H9 (cell line): Measurements from ENCODE around the gene C16orf87. TPM values are rescaled to one million over a fixed set of nuclear protein-coding genes. Genes with fewer than 3 reads are reported as not detected.

Experiments used
- DNase-seq: peaks from one replicate; pipeline ENCODE4 v3.0.0-alpha.2; 2017
- H2AFZ ChIP-seq: one replicate; pipeline ENCODE4 v1.6.1; 2013; ENCODE audit warnings: mild to moderate bottlenecking, low read length, control low read depth, moderate library complexity
- H2AK5ac ChIP-seq: 2 replicates; pipeline ENCODE4 v1.6.1; 2013; ENCODE audit warnings: low read length, control low read depth, mixed read lengths; ENCODE audit not compliant: insufficient read length
- H2BK120ac ChIP-seq: one replicate; pipeline ENCODE4 v1.6.1; 2013; ENCODE audit warnings: low read depth, mild to moderate bottlenecking, low read length, control low read depth, inconsistent platforms; ENCODE audit not compliant: poor library complexity, severe bottlenecking
- H2BK12ac ChIP-seq: 2 replicates; pipeline ENCODE4 v1.6.1; 2013; ENCODE audit warnings: low read length, control low read depth, mixed read lengths, low read depth; ENCODE audit not compliant: insufficient read length
- H2BK15ac ChIP-seq: 2 replicates; pipeline ENCODE4 v1.6.1; 2013; ENCODE audit warnings: low read depth, low read length, control low read depth
- H2BK20ac ChIP-seq: one replicate; pipeline ENCODE4 v1.6.1; 2013; ENCODE audit warnings: low read depth, mild to moderate bottlenecking, low read length, control low read depth, inconsistent platforms; ENCODE audit not compliant: poor library complexity, severe bottlenecking
- H2BK5ac ChIP-seq: 2 replicates; pipeline ENCODE4 v1.6.1; 2013; ENCODE audit warnings: low read length, control low read depth, mixed read lengths; ENCODE audit not compliant: insufficient read length
- H3K14ac ChIP-seq: 2 replicates; pipeline ENCODE4 v1.6.1; 2013; ENCODE audit warnings: low read length, control low read depth; ENCODE audit not compliant: insufficient read depth
- H3K18ac ChIP-seq: 2 replicates; pipeline ENCODE4 v1.6.1; 2013; ENCODE audit warnings: low read depth, mild to moderate bottlenecking, mixed read lengths, low read length, control low read depth; ENCODE audit not compliant: insufficient read length
- H3K23ac ChIP-seq: 2 replicates; pipeline ENCODE4 v1.6.1; 2013; ENCODE audit warnings: low read length, control low read depth, mixed read lengths, low read depth; ENCODE audit not compliant: insufficient read length
- H3K23me2 ChIP-seq: 2 replicates; pipeline ENCODE4 v1.6.1; 2013; ENCODE audit warnings: low read depth, mild to moderate bottlenecking, mixed read lengths, low read length, control low read depth; ENCODE audit not compliant: insufficient read length, poor library complexity, severe bottlenecking
- H3K27ac ChIP-seq: 2 replicates; pipeline ENCODE4 v1.5.1; 2013; ENCODE audit warnings: low read length, control low read depth, mixed read lengths, low read depth; ENCODE audit not compliant: insufficient read length
- H3K27me3 ChIP-seq: 2 replicates; pipeline ENCODE4 v1.6.1; 2013; ENCODE audit warnings: low read length, control low read depth, inconsistent platforms; ENCODE audit not compliant: insufficient read depth
- H3K4ac ChIP-seq: 2 replicates; pipeline ENCODE4 v1.6.1; 2013; ENCODE audit warnings: low read depth, mild to moderate bottlenecking, control low read depth, inconsistent platforms, low read length, moderate library complexity
- H3K4me1 ChIP-seq: 2 replicates; pipeline ENCODE4 v1.6.1; 2013; ENCODE audit warnings: low read length, control low read depth, inconsistent platforms; ENCODE audit not compliant: insufficient read depth
- H3K4me2 ChIP-seq: 2 replicates; pipeline ENCODE4 v1.6.1; 2013; ENCODE audit warnings: low read length, control low read depth, mixed read lengths; ENCODE audit not compliant: insufficient read length, insufficient read depth
- H3K56ac ChIP-seq: 2 replicates; pipeline ENCODE4 v1.6.1; 2013; ENCODE audit warnings: low read depth, mild to moderate bottlenecking, mixed read lengths, low read length, control low read depth; ENCODE audit not compliant: insufficient read length
- H3K79me1 ChIP-seq: 2 replicates; pipeline ENCODE4 v1.6.1; 2013; ENCODE audit warnings: low read depth, mild to moderate bottlenecking, moderate library complexity, low read length, control low read depth, inconsistent platforms; ENCODE audit not compliant: insufficient read depth, poor library complexity, severe bottlenecking
- H3K79me2 ChIP-seq: 2 replicates; pipeline ENCODE4 v1.6.1; 2013; ENCODE audit warnings: low read length, control low read depth, inconsistent platforms; ENCODE audit not compliant: insufficient read depth
- H3K9ac ChIP-seq: 2 replicates; pipeline ENCODE4 v1.6.1; 2013; ENCODE audit warnings: low read length, control low read depth, mixed read lengths; ENCODE audit not compliant: insufficient read length; ENCODE audit errors: extremely low read depth
- H3K9me3 ChIP-seq: one replicate; pipeline ENCODE4 v1.6.1; 2013; ENCODE audit warnings: low read depth, low read length, inconsistent platforms; ENCODE audit not compliant: control insufficient read depth
- H3T11ph ChIP-seq: one replicate; pipeline ENCODE4 v1.6.1; 2013; ENCODE audit warnings: mild to moderate bottlenecking, low read length, control low read depth, inconsistent platforms
- H4K20me1 ChIP-seq: one replicate; pipeline ENCODE4 v1.6.1; 2013; ENCODE audit not compliant: control insufficient read depth, insufficient read length, insufficient read depth
- H4K5ac ChIP-seq: 2 replicates; pipeline ENCODE4 v1.6.1; 2013; ENCODE audit warnings: low read depth, mild to moderate bottlenecking, mixed read lengths, low read length, control low read depth; ENCODE audit not compliant: insufficient read length
- H4K8ac ChIP-seq: replicated peaks from 2 replicates; pipeline ENCODE4 v1.6.1; 2013; ENCODE audit warnings: low read length, control low read depth, mixed read lengths, low read depth; ENCODE audit not compliant: insufficient read length
- H4K91ac ChIP-seq: 2 replicates; pipeline ENCODE4 v1.6.1; 2013; ENCODE audit warnings: low read depth, mild to moderate bottlenecking, moderate library complexity, mixed read lengths, low read length, control low read depth; ENCODE audit not compliant: insufficient read length
- H3K27ac Mint-ChIP-seq, 3 experiments: 2 replicates in 2 of 3; 3 replicates in 1 of 3; pipeline ENCODE4 v1.8.0; 2020 to 2021; ENCODE audit warnings: mixed read lengths in 3 of 3, mild to moderate bottlenecking in 1 of 3, moderate library complexity in 1 of 3
- H3K27me3 Mint-ChIP-seq: 2 replicates; pipeline ENCODE4 v1.8.0; 2021; ENCODE audit warnings: low read depth, mild to moderate bottlenecking, moderate library complexity, mixed read lengths
- H3K36me3 Mint-ChIP-seq, 3 experiments: 2 replicates in 2 of 3; 3 replicates in 1 of 3; pipeline ENCODE4 v1.8.0; 2020 to 2021; ENCODE audit warnings: low read depth in 3 of 3, mixed read lengths in 3 of 3; ENCODE audit not compliant: insufficient read depth in 1 of 3
- H3K4me1 Mint-ChIP-seq, 2 experiments: 2 replicates each; pipeline ENCODE4 v1.8.0; 2020; ENCODE audit warnings: mixed read lengths in 2 of 2
- H3K4me3 Mint-ChIP-seq, 2 experiments: 2 replicates in 1 of 2; 3 replicates in 1 of 2; pipeline ENCODE4 v1.8.0; 2020 to 2021; ENCODE audit warnings: mild to moderate bottlenecking in 2 of 2, mixed read lengths in 2 of 2, moderate library complexity in 1 of 2
- H3K9me3 Mint-ChIP-seq, 2 experiments: 2 replicates in 1 of 2; 3 replicates in 1 of 2; pipeline ENCODE4 v1.8.0; 2020; ENCODE audit warnings: mild to moderate bottlenecking in 2 of 2, mixed read lengths in 2 of 2, moderate library complexity in 1 of 2
- CTCF ChIP-seq: fragments of 200-600 bp; sonication (generic); conservative IDR thresholded peaks from 3 replicates; pipeline ENCODE4 v1.8.0; 2021; ENCODE audit warnings: antibody characterized with exemption, mild to moderate bottlenecking
- WGBS: extraction: QIAGEN DNeasy Blood & Tissue Kit; methylation state at CpG from one replicate; pipeline ENCODE4 v1.1.7; 2013; ENCODE audit warnings: missing lambda C conversion rate, low lambda C conversion rate, mixed read lengths; ENCODE audit not compliant: insufficient read length; ENCODE audit errors: extremely low coverage; 5-methylcytosine and 5-hydroxymethylcytosine counted together
- total RNA-seq: library from RNA; stranded (reverse); gene quantifications from 2 replicates; pipeline ENCODE4 v1.2.1, GENCODE V29; 2021

C16orf87 gene
- total RNA-seq, 1 experiment from 2014 or later, result 16.7 TPM

- no peak for DNase-seq
These were observed 53.2 kb downstream of the C16orf87 start for GRCh38 chr16:46777804-46778203.

More at GRCh38 chr16:46777804-46778203, 53.2 kb downstream of the C16orf87 start:
- H3K36me3 Mint-ChIP-seq, result peaks cover 2 to 10% (median 6%) of the 10 kb centered on the region in 3 experiments; a peak in 4 of 7 replicates
- no peak overlapping the region for H2AK5ac ChIP-seq
- no peak overlapping the region for H2BK15ac ChIP-seq
- no peak overlapping the region for H3K27ac Mint-ChIP-seq
- no CpG with 5 or more reads among the region's 12 CpGs for WGBS
- TF ChIP-seq CTCF, result no peak
- H3K27ac ChIP-seq, result no peak overlapping the region
- H3K18ac ChIP-seq, result no peak overlapping the region
- H3K9ac ChIP-seq, result no peak overlapping the region
- H2BK12ac ChIP-seq, result no peak overlapping the region
- H2BK20ac ChIP-seq, result no peak overlapping the region
- no peak overlapping the region for H3K4ac ChIP-seq
- peaks cover 9 to 18% of the 10 kb centered on the region in 2 experiments for H3K9me3 Mint-ChIP-seq
- H3K4me1 Mint-ChIP-seq, result no peaks in the 10 kb centered on the region
- H3K23me2 ChIP-seq, result no peaks in the 10 kb centered on the region
- H3K4me3 Mint-ChIP-seq, result no peak overlapping the region
- H3T11ph ChIP-seq, result no peak overlapping the region
- H3K9me3 ChIP-seq, result no peaks in the 10 kb centered on the region
- H4K20me1 ChIP-seq, result no peaks in the 10 kb centered on the region
- H3K27me3 Mint-ChIP-seq, result no peaks in the 10 kb centered on the region
- H3K56ac ChIP-seq, result no peak overlapping the region
- no peak overlapping the region for H2BK5ac ChIP-seq
- no peak overlapping the region; the same call in 1 of the 2 replicates for H3K14ac ChIP-seq
- no peak overlapping the region for H3K4me2 ChIP-seq
- no peak overlapping the region for H4K91ac ChIP-seq
- H3K79me1 ChIP-seq, result no peaks in the 10 kb centered on the region
- no peaks in the 10 kb centered on the region for H3K27me3 ChIP-seq
- no peak overlapping the region for H2BK120ac ChIP-seq
- no peak overlapping the region for H3K23ac ChIP-seq
- H3K79me2 ChIP-seq, result no peaks in the 10 kb centered on the region
- no peak overlapping the region for H4K5ac ChIP-seq
- no peak overlapping the region for H4K8ac ChIP-seq
- H3K4me1 ChIP-seq, result no peaks in the 10 kb centered on the region
- H2AFZ ChIP-seq, result no peak overlapping the region
